ENCODE results near the gene TMEM37. TPM values are rescaled to one million over a fixed set of nuclear protein-coding genes. Genes with fewer than 3 reads are reported as not detected.
A peak's percentile ranks its signal among the peaks of the same experiment; 100 is the strongest.

The TMEM37 gene
- total and polyA plus RNA-seq, 2 of the 13 experiments (the other 11 are each of a cell fraction or from before 2014, with no cell fraction given), result 37.7 to 115 TPM

DNA sequence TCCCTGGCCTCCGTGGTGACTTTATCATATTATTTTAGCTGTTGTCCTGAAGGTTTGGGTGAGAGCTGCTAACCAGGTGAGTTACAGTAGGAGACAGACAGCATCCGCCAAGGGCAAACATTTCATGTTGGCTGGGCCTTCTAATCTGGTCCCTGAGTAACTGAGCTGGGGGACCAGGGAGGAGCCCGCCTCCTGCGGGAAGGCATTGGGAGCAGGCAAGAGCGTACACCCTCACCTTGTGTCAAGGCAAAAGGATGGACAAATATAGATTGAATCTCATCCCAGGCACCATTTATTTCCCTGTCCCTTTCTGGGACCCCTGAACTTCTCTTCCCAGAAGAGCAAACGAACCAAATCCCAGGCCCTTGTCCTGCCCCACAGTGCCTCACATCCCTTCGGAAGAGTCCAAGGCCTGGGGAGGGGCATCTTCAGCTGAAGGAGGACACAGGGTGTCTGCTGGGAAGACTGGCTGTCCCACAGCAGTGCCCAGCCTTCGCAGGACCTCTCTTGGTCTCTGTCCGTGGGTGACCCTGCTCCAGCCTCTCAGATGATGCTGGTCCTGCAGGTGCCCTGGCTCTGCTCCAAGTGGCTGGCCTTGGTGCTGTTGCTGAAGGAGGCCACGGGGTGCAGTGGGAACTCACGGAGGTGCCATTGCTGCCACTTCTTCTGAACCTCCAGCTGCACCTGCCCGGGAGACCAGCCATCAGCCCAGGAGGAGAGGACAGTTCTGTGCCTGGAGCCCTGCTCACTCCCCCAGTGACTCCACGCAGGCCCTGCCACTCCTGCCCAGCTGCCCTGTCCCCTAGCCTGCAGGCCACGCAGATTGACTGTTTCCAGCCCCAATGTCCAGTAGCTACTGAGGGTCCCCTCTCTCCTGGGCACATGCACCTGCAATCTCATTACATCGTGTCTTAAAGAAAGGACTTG, 8.2 kb downstream of the TMEM37 start (continued):
- TF ChIP-seq TBP (CRISPR knock-in tag; IDR thresholded peaks at IDR 0.05), result no peak
- no peak for TF ChIP-seq ZNF562 (CRISPR knock-in tag; IDR thresholded peaks at IDR 0.05; ENCODE audit: borderline replicate concordance)
- no peak for TF ChIP-seq ZIK1 (CRISPR knock-in tag; IDR thresholded peaks at IDR 0.05; ENCODE audit: borderline replicate concordance, low read depth)
- no peak for TF ChIP-seq ZNF253 (CRISPR knock-in tag; IDR thresholded peaks at IDR 0.05; ENCODE audit: borderline replicate concordance)
- no peak for TF ChIP-seq ZNF34 (CRISPR knock-in tag; IDR thresholded peaks at IDR 0.05; ENCODE audit: borderline replicate concordance)
- no peak for TF ChIP-seq KDM3A (CRISPR knock-in tag; IDR thresholded peaks at IDR 0.05; ENCODE audit: low read depth)
- TF ChIP-seq FLYWCH1 (CRISPR knock-in tag; IDR thresholded peaks at IDR 0.05), result 0 out of 2 replicates have a peak, but pooled peaks have one; percentile 8
- peak; percentile 54 for TF ChIP-seq POLR2G (IDR thresholded peaks at IDR 0.05; ENCODE audit: low read depth, low read length)
- no peak for TF ChIP-seq CCDC6 (CRISPR knock-in tag; IDR thresholded peaks at IDR 0.05)
- TF ChIP-seq ZNF224 (CRISPR knock-in tag; IDR thresholded peaks at IDR 0.05), result 0 out of 2 replicates have a peak, but pooled peaks have one; percentile 9
- no peak for TF ChIP-seq ZBTB3 (CRISPR knock-in tag; IDR thresholded peaks at IDR 0.05; ENCODE audit: borderline replicate concordance, low read depth)
- no peak; the same call in 1 of the 2 replicates for TF ChIP-seq SMAD1 (CRISPR knock-in tag; IDR thresholded peaks at IDR 0.05; ENCODE audit: borderline replicate concordance, low read depth)
- TF ChIP-seq, protein P1, sequence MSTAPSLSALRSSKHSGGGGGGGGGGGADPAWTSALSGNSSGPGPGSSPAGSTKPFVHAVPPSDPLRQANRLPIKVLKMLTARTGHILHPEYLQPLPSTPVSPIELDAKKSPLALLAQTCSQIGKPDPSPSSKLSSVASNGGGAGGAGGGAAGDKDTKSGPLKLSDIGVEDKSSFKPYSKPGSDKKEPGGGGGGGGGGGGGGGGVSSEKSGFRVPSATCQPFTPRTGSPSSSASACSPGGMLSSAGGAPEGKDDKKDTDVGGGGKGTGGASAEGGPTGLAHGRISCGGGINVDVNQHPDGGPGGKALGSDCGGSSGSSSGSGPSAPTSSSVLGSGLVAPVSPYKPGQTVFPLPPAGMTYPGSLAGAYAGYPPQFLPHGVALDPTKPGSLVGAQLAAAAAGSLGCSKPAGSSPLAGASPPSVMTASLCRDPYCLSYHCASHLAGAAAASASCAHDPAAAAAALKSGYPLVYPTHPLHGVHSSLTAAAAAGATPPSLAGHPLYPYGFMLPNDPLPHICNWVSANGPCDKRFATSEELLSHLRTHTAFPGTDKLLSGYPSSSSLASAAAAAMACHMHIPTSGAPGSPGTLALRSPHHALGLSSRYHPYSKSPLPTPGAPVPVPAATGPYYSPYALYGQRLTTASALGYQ (CRISPR knock-in tag; IDR thresholded peaks at IDR 0.05), result no peak
- no peak for TF ChIP-seq RCOR2 (CRISPR knock-in tag; IDR thresholded peaks at IDR 0.05)
- TF ChIP-seq, protein P2, sequence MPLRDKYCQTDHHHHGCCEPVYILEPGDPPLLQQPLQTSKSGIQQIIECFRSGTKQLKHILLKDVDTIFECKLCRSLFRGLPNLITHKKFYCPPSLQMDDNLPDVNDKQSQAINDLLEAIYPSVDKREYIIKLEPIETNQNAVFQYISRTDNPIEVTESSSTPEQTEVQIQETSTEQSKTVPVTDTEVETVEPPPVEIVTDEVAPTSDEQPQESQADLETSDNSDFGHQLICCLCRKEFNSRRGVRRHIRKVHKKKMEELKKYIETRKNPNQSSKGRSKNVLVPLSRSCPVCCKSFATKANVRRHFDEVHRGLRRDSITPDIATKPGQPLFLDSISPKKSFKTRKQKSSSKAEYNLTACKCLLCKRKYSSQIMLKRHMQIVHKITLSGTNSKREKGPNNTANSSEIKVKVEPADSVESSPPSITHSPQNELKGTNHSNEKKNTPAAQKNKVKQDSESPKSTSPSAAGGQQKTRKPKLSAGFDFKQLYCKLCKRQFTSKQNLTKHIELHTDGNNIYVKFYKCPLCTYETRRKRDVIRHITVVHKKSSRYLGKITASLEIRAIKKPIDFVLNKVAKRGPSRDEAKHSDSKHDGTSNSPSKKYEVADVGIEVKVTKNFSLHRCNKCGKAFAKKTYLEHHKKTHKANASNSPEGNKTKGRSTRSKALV (CRISPR knock-in tag; IDR thresholded peaks at IDR 0.05), result no peak
- TF ChIP-seq, protein P3, sequence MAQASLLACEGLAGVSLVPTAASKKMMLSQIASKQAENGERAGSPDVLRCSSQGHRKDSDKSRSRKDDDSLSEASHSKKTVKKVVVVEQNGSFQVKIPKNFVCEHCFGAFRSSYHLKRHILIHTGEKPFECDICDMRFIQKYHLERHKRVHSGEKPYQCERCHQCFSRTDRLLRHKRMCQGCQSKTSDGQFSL (CRISPR knock-in tag; IDR thresholded peaks at IDR 0.05), result no peak
- TF ChIP-seq, protein P4, sequence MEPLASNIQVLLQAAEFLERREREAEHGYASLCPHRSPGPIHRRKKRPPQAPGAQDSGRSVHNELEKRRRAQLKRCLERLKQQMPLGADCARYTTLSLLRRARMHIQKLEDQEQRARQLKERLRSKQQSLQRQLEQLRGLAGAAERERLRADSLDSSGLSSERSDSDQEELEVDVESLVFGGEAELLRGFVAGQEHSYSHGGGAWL (CRISPR knock-in tag; IDR thresholded peaks at IDR 0.05), result no peak
- TF ChIP-seq, protein P5, sequence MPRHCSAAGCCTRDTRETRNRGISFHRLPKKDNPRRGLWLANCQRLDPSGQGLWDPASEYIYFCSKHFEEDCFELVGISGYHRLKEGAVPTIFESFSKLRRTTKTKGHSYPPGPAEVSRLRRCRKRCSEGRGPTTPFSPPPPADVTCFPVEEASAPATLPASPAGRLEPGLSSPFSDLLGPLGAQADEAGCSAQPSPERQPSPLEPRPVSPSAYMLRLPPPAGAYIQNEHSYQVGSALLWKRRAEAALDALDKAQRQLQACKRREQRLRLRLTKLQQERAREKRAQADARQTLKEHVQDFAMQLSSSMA (CRISPR knock-in tag; IDR thresholded peaks at IDR 0.05), result no peak
- no peak for TF ChIP-seq ZNF616 (CRISPR knock-in tag; IDR thresholded peaks at IDR 0.05; ENCODE audit: low read depth)

Measured in HepG2 (cell line).